Measurements from ENCODE around the gene ATF7IP2. TPM values are rescaled to one million over a fixed set of nuclear protein-coding genes. Genes with fewer than 3 reads are reported as not detected.

ATF7IP2 gene
- total and polyA plus RNA-seq, 4 donors = 14.3 to 60.4 (median 30.1) TPM

GRCh38 chr16:10501016-10501607 lies 115.3 kb downstream of the ATF7IP2 start:
- H3K27me3 ChIP-seq (ENCODE audit: control insufficient read depth in 4 of 4, insufficient read depth in 4 of 4, low read length in 3 of 4) = no peaks in the 10 kb centered on the region
- TF ChIP-seq JUND (IDR thresholded peaks at IDR 0.05) = no peak
- WGBS = 89% methylated on average over 2 of the region's 2 CpGs
- no peaks in the 10 kb centered on the region for H3K4me1 ChIP-seq (ENCODE audit: control insufficient read depth in 4 of 4, insufficient read depth in 4 of 4, low read length in 3 of 4)
- H3K36me3 ChIP-seq (ENCODE audit: control insufficient read depth in 4 of 4, insufficient read depth in 3 of 4, low read depth in 1 of 4, low read length in 3 of 4) = peaks cover 0 to 4% (median 0%) of the 10 kb centered on the region in 4 donors
- DNase-seq (ENCODE audit: low spot score) = no peak
- no peak overlapping the region for H3K4me3 ChIP-seq (ENCODE audit: low read depth in 1 of 3, low read length in 3 of 3)
- H3K9ac ChIP-seq (ENCODE audit: low read depth in 1 of 2, low read length in 2 of 2) = no peak overlapping the region
- H3K27ac ChIP-seq (ENCODE audit: low read depth in 1 of 2, low read length in 2 of 2) = no peak overlapping the region
- H3K9me3 ChIP-seq (ENCODE audit: control insufficient read depth in 4 of 4, low read length in 3 of 4) = no peaks in the 10 kb centered on the region

DNA sequence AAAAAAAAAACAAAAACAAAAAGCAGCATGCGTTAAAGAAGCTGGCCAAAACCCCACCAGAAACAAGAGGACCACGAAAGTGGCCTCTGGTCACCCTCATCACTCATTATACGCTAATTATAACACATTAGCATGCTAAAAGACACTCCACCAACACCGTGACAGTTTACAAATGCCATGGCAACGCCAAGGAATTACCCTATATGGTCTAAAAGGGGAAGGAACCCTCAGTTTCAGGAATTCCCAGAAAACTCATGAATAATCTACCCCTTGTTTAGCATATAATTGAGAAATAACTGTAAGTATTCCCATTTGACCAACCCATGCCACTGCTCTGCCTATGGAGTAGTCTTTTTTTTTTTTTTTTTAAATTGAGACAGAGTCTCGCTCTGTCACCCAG lies 116.9 kb downstream of the ATF7IP2 start:
- WGBS = 91% methylated on average over 6 of the region's 6 CpGs

DNA sequence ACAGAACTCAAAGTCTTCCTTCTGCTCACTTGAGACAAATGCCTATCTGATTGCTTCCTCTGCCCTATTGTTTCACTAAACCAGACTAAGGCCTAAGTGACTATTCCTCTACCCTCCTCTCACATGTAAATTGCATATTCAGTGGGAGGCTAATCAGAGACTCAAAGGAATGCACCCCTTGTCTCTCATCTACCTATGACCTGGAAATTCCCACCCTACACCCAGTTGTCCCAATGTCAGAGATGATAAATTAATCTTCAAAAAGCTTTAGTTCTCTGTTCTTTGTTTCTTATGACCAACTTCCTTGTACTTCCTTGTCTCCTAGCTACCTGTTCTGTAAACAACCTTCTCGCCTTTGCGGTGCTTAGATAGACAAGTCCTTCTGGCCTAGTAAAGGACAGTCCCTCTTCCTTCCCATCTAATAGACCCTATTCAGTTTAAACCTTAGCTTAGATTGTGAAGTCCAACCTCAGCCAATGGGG lies 118.6 kb downstream of the ATF7IP2 start:
- Histone ChIP-seq H3K9ac (ENCODE audit: low read depth in 1 of 2, low read length in 2 of 2) (no peak overlapping the region), H3K9me3 (ENCODE audit: control insufficient read depth in 4 of 4, low read length in 3 of 4) (no peaks in the 10 kb centered on the region), H3K4me3 (ENCODE audit: low read depth in 1 of 3, low read length in 3 of 3) (no peak overlapping the region), H3K4me1 (ENCODE audit: control insufficient read depth in 4 of 4, insufficient read depth in 4 of 4, low read length in 3 of 4) (peaks cover 0 to 8% (median 3%) of the 10 kb centered on the region in 4 donors), H3K27me3 (ENCODE audit: control insufficient read depth in 4 of 4, insufficient read depth in 4 of 4, low read length in 3 of 4) (no peaks in the 10 kb centered on the region), H3K27ac (ENCODE audit: low read depth in 1 of 2, low read length in 2 of 2) (no peak overlapping the region), H3K36me3 (ENCODE audit: control insufficient read depth in 4 of 4, insufficient read depth in 3 of 4, low read depth in 1 of 4, low read length in 3 of 4) (peaks cover 0 to 4% (median 0%) of the 10 kb centered on the region in 4 donors)
- no peak for DNase-seq (ENCODE audit: low spot score)
- no peak for TF ChIP-seq YY1 (IDR thresholded peaks at IDR 0.05)
- TF ChIP-seq, protein P1, sequence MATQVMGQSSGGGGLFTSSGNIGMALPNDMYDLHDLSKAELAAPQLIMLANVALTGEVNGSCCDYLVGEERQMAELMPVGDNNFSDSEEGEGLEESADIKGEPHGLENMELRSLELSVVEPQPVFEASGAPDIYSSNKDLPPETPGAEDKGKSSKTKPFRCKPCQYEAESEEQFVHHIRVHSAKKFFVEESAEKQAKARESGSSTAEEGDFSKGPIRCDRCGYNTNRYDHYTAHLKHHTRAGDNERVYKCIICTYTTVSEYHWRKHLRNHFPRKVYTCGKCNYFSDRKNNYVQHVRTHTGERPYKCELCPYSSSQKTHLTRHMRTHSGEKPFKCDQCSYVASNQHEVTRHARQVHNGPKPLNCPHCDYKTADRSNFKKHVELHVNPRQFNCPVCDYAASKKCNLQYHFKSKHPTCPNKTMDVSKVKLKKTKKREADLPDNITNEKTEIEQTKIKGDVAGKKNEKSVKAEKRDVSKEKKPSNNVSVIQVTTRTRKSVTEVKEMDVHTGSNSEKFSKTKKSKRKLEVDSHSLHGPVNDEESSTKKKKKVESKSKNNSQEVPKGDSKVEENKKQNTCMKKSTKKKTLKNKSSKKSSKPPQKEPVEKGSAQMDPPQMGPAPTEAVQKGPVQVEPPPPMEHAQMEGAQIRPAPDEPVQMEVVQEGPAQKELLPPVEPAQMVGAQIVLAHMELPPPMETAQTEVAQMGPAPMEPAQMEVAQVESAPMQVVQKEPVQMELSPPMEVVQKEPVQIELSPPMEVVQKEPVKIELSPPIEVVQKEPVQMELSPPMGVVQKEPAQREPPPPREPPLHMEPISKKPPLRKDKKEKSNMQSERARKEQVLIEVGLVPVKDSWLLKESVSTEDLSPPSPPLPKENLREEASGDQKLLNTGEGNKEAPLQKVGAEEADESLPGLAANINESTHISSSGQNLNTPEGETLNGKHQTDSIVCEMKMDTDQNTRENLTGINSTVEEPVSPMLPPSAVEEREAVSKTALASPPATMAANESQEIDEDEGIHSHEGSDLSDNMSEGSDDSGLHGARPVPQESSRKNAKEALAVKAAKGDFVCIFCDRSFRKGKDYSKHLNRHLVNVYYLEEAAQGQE (IDR thresholded peaks at IDR 0.05) = no peak
- TF ChIP-seq EGR1 (IDR thresholded peaks at IDR 0.05; ENCODE audit: low read depth in 2 of 2) = no peak
- TF ChIP-seq NR2F2 (IDR thresholded peaks at IDR 0.05) = no peak
- no peak for TF ChIP-seq ATF3 (IDR thresholded peaks at IDR 0.05)
- no peak for TF ChIP-seq RXRA (IDR thresholded peaks at IDR 0.05)
- TF ChIP-seq SP1 (IDR thresholded peaks at IDR 0.05) = no peak
- no peak for TF ChIP-seq FOXA2 (IDR thresholded peaks at IDR 0.05)
- TF ChIP-seq HNF4A (conservative IDR thresholded peaks at IDR 0.05) = no peak
- TF ChIP-seq, protein P2, sequence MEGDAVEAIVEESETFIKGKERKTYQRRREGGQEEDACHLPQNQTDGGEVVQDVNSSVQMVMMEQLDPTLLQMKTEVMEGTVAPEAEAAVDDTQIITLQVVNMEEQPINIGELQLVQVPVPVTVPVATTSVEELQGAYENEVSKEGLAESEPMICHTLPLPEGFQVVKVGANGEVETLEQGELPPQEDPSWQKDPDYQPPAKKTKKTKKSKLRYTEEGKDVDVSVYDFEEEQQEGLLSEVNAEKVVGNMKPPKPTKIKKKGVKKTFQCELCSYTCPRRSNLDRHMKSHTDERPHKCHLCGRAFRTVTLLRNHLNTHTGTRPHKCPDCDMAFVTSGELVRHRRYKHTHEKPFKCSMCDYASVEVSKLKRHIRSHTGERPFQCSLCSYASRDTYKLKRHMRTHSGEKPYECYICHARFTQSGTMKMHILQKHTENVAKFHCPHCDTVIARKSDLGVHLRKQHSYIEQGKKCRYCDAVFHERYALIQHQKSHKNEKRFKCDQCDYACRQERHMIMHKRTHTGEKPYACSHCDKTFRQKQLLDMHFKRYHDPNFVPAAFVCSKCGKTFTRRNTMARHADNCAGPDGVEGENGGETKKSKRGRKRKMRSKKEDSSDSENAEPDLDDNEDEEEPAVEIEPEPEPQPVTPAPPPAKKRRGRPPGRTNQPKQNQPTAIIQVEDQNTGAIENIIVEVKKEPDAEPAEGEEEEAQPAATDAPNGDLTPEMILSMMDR (IDR thresholded peaks at IDR 0.05; ENCODE audit: low read depth, low read length, missing input control) = no peak
- no peak for TF ChIP-seq HNF4G (IDR thresholded peaks at IDR 0.05)
- TF ChIP-seq ZBTB33 (IDR thresholded peaks at IDR 0.05) = no peak
- TF ChIP-seq, protein P3, sequence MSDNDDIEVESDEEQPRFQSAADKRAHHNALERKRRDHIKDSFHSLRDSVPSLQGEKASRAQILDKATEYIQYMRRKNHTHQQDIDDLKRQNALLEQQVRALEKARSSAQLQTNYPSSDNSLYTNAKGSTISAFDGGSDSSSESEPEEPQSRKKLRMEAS (IDR thresholded peaks at IDR 0.05) = no peak
- no peak for TF ChIP-seq FOXA1 (IDR thresholded peaks at IDR 0.05)
- WGBS = 82% methylated on average over 2 of the region's 2 CpGs

More for the DNA sequence above, 116.9 kb downstream of the ATF7IP2 start:
- Histone ChIP-seq H3K36me3 (ENCODE audit: control insufficient read depth in 4 of 4, insufficient read depth in 3 of 4, low read depth in 1 of 4, low read length in 3 of 4) (peaks cover 0 to 4% (median 0%) of the 10 kb centered on the region in 4 donors), H3K9ac (ENCODE audit: low read depth in 1 of 2, low read length in 2 of 2) (no peak overlapping the region), H3K9me3 (ENCODE audit: control insufficient read depth in 4 of 4, low read length in 3 of 4) (no peaks in the 10 kb centered on the region), H3K4me3 (ENCODE audit: low read depth in 1 of 3, low read length in 3 of 3) (no peak overlapping the region), H3K27me3 (ENCODE audit: control insufficient read depth in 4 of 4, insufficient read depth in 4 of 4, low read length in 3 of 4) (no peaks in the 10 kb centered on the region), H3K27ac (ENCODE audit: low read depth in 1 of 2, low read length in 2 of 2) (no peak overlapping the region), H3K4me1 (ENCODE audit: control insufficient read depth in 4 of 4, insufficient read depth in 4 of 4, low read length in 3 of 4) (no peaks in the 10 kb centered on the region)
- no peak for DNase-seq (ENCODE audit: low spot score)
- TF ChIP-seq, protein P2 (IDR thresholded peaks at IDR 0.05; ENCODE audit: low read depth, low read length, missing input control) = no peak
- no peak for TF ChIP-seq FOXA2 (IDR thresholded peaks at IDR 0.05)
